HT1080 (cell line): Measurements from ENCODE around the gene ELP2. TPM values are rescaled to one million over a fixed set of nuclear protein-coding genes. Genes with fewer than 3 reads are reported as not detected.

Experiments
- DNase-seq: peaks from one replicate; pipeline ENCODE4 v3.0.0-alpha.2; 2015; ENCODE audit warnings: low read depth
- total RNA-seq: library from RNA; depleted of rRNA; stranded (reverse); fragments of >200 nt; shearing (Covaris generic); gene quantifications from 2 replicates; pipeline ENCODE4 v1.2.3, GENCODE V29; 2014

Gene ELP2
- total RNA-seq, 1 experiment from 2014 or later = 177 TPM

GRCh38 chr18:36124841-36125240 is 4.9 kb upstream of the ELP2 start:
- DNase-seq = no peak

GRCh38 chr18:36126668-36127067 is 3.0 kb upstream of the ELP2 start:
- no peak for DNase-seq

- no peak for DNase-seq
Observed at GRCh38 chr18:36127836-36128529, 1.7 kb upstream of the ELP2 start.

DNA sequence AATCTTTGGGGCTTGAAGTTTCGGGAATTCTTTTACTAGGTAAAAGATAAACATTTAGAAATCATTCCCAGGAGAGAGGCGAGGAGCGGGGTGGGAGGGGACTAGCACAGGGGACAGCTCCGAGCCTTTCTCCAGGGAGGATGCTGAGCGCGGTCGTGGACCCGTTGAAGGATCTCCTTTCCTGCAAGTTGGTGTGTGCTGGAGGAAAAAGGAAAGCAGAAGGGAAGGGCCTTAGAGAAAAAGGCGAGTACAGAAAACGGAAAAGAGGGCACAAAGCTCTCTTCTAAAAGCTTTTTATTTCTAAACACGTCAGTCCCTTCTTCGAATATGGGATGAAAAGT is 1.2 kb upstream of the ELP2 start:
- peak; percentile 16 for DNase-seq

DNA sequence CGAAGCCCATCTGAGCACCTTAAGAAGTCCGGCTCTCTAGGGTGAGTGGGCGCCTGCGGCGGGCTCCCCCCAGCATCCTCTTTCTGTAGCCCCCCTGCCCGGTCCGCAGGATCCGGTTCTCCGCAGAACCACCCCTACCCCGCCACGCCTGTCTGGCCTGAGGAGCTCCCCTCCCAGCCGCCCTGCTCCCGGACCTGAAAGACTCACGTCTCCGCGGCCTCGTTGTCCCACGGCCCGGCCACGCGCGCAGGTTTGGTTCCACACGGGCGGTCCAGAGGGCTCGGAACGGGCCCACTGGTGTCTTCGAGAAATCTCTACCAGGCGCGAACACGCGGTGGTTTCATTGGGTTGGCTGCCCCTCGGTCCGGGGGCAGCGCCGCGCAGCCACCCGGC is 796 bp upstream of the ELP2 start:
- DNase-seq = no peak

- DNase-seq = no peak
Observed at GRCh38 chr18:36130039-36130831, 536 bp downstream of the ELP2 start.

DNA sequence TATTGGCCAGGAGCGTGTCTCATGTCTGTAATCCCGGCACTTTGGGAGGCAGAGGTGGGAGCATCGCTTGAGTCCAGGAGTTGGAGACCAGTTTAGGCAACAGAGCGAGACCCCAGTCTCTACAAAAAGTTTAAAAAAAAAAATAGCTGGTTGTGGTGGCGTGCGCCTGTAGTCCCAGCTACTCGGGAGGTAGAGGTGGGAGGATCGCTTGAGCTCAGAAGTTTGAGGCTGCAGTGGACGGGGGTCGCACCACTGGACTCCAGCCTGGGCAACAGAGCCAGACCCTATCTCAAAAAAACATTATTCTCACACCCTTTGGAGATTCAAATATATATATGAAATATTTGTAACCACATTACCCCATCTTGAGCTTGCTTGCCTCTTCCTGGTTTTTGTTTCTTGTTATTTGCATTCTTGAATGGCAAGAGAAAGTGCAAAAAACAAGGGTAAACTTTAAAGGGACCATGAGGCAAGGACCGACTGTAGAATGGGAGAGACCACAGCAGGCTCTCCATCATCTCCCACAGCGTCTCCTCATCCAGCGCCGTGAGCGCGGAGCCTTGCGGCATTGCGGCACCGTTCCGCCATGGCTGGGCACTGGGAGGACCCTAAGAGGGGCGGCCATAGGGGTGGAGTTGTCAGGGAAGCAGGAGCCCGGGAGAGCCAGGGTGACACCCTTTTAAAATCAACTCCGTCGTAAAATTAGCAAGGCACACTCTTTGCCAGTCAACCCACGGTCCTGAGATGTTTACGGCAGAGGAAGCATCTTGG is 1.4 kb downstream of the ELP2 start:
- no peak for DNase-seq

DNA sequence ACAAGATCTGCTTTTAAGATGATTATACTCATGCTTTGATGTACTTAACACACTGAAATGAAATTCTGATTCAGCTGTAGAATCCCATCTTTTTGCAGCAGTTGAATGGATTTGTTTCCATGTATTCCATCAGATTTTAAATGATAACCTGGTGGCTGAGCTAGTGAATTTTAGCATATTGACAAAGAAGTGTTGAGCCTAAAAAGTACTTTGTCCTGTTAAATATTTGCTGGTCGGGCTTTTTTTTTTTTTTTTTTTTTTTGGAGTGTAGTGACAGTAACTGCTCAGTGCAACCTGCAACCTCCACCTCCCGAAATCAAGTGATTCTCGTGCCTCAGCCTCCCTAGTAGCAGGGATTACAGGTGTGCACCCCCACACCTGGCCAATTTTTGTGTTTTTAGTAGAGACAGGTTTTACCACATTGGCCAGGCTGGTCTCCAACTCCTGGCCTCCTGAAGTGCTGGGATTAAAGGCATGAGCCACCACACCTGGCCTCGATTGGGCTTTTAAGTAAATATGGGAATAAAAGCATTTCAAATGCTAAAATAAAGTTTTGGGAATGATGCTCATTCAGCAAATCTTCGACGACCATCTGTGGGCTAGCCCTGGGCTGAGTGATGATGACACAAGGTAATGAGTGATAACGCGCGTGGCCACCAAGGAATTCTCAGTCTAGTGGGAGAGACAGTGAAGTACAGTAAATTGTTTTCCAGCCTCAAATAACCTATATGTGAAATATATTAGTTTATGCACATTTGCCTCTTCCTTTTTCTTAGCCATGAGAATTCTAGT is 2.2 kb downstream of the ELP2 start:
- DNase-seq = no peak

GRCh38 chr18:36132756-36133155 is 3.1 kb downstream of the ELP2 start:
- no peak for DNase-seq

GRCh38 chr18:36135264-36135663 is 5.6 kb downstream of the ELP2 start:
- no peak for DNase-seq

GRCh38 chr18:36139245-36139644 is 9.5 kb downstream of the ELP2 start:
- DNase-seq = no peak

DNA sequence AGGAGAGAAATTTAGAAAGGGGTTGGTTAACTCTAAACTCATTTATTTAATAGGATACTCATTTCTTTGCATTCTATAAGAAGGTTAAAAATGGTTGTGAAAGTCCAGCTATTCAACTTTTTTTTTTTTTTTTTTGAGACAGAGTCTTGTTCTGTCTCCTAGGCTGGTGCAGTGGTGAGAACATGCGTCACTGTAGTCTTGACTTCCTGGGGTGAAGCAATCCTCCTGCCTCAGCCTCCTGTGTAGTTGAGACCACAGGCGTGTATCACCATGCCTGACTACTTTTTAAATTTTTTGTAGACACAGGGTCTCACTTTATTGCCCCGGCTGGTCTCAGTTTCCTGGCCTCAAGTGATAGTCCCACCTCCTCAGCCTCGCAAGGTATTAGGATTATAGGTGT is 11.9 kb downstream of the ELP2 start:
- no peak for DNase-seq

DNA sequence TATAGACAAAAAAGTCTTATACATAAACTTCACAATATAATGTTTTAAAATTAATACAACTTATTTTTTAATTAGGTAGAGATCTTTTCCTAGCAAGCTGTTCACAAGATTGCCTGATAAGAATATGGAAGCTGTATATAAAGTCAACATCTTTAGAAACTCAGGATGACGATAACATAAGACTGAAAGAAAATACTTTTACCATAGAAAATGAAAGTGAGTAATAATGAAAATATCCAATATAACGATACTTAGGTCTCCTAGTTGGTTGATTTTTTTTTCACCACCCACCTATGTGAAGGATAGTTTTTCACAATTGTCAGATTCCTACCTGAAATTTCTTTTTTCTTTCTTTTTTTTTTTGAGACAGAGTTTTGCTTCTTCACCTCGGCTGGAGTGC is 13.1 kb downstream of the ELP2 start:
- DNase-seq = no peak

- DNase-seq = no peak
Observed at GRCh38 chr18:36143391-36143790, 13.7 kb downstream of the ELP2 start.

DNA sequence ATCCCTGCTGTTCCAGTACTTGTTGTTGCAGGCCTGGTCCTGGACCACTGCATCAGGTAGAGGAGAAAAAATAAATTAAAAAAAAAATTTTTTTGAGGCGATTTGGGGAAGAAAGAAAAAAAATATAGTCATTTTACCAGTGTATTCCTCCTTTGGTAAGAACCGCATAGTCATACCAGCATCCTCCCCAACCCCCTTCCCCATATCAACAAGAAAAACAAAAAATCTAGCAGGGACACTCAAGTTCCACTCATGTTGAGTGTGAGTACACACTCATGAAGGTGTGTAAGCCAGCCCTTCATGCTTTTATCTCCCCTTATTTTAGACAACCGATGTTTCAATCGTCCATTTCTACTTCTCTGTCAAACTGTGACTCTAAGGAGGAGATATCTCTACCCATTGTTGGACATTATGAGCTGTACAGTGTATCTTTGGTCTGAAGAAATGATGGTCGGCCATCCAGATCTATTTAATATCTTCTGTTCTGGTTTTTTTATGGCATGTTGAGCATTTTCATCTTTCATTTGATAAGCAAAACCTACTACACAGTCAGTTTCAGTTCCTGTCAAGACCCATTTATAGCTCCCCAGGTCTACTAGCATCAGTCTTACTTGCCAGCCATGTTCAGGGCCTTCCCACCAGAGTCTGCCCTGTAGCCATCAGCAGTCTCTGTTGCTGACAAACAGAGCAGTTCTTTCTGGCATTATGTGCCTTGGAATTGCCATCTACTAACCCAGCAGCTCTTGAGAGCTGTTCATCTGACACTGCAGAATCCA is 20.0 kb downstream of the ELP2 start:
- no peak for DNase-seq

DNA sequence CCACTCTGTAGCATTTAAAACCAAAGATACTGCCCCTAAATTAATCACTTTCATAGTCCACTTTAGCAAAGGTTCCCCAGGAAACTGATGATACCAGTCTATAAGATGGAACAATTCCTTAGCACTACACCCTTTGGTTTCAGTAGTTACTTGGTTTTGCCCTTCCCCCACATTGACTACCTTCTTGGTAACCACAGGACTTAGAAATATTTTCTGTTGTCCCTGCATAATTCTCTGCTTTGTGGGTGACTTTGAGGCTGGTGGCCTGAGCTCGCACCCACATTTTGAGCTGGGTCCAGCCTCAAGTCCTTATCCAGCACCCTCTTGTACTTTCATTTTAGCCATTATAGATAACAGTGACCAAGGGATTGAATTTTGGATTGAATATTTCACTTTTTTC is 23.1 kb downstream of the ELP2 start:
- no peak for DNase-seq

- DNase-seq = peak; percentile 79
Observed at GRCh38 chr18:36153203-36153602, 23.5 kb downstream of the ELP2 start.

GRCh38 chr18:36153771-36154170 is 24.1 kb downstream of the ELP2 start:
- DNase-seq = no peak

GRCh38 chr18:36155851-36156757 is 26.4 kb downstream of the ELP2 start:
- no peak for DNase-seq

- no peak for DNase-seq
Observed at GRCh38 chr18:36157441-36157840, 27.7 kb downstream of the ELP2 start.
